RKO (cell line): Measurements from ENCODE around the gene SBNO2.

Experiments
- DNase-seq: peaks from one replicate; pipeline ENCODE4 v3.0.0-alpha.2; 2016; ENCODE audit warnings: low spot score

The SBNO2 gene

GRCh38 chr19:1169411-1169791 lies 4.7 kb downstream of the SBNO2 start:
- DNase-seq = peak; percentile 33

- peak; percentile 92 for DNase-seq
Measured at GRCh38 chr19:1168572-1169410, 5.3 kb downstream of the SBNO2 start.

- peak; percentile 38 for DNase-seq
Measured at GRCh38 chr19:1167687-1168571, 6.1 kb downstream of the SBNO2 start.

GRCh38 chr19:1166872-1167573 lies 7.0 kb downstream of the SBNO2 start:
- no peak for DNase-seq

- no peak for DNase-seq
Measured at GRCh38 chr19:1164684-1165531, 9.2 kb downstream of the SBNO2 start.

- no peak for DNase-seq
Measured at GRCh38 chr19:1163934-1164683, 10.0 kb downstream of the SBNO2 start.

GRCh38 chr19:1163283-1163933 lies 10.7 kb downstream of the SBNO2 start:
- no peak for DNase-seq

GRCh38 chr19:1162404-1163282 lies 11.4 kb downstream of the SBNO2 start:
- DNase-seq = no peak

- no peak for DNase-seq
Measured at GRCh38 chr19:1161716-1162115, 12.4 kb downstream of the SBNO2 start.

GRCh38 chr19:1159864-1160595 lies 14.0 kb downstream of the SBNO2 start:
- no peak for DNase-seq

- no peak for DNase-seq
Measured at GRCh38 chr19:1158885-1159448, 15.1 kb downstream of the SBNO2 start.

GRCh38 chr19:1157931-1158884 lies 15.9 kb downstream of the SBNO2 start:
- DNase-seq = no peak

- no peak for DNase-seq
Measured at GRCh38 chr19:1156830-1157615, 17.0 kb downstream of the SBNO2 start.

GRCh38 chr19:1156305-1156801 lies 17.7 kb downstream of the SBNO2 start:
- DNase-seq = no peak

- no peak for DNase-seq
Measured at GRCh38 chr19:1155352-1156304, 18.4 kb downstream of the SBNO2 start.
